ENCODE data around the gene HUNK.
"Not testable (repeated sequence)": the region's sequence is repeated elsewhere in the genome, so short reads cannot be mapped to it uniquely, and the experiment has no call there.

HUNK gene

GRCh38 chr21:31857631-31858030 lies 15.2 kb upstream of the HUNK start:
- H3K27me3 Mint-ChIP-seq, H3K4me1 Mint-ChIP-seq, H3K36me3 Mint-ChIP-seq, H3K27ac Mint-ChIP-seq, H3K4me3 Mint-ChIP-seq, H3K9me3 Mint-ChIP-seq: not testable (repeated sequence)

GRCh38 chr21:31860851-31861250 lies 12.0 kb upstream of the HUNK start:
- Mint-ChIP-seq H3K4me3 (no peak overlapping the region), H3K4me1 (no peaks in the 10 kb centered on the region), H3K27ac (no peak overlapping the region), H3K27me3 (no peaks in the 10 kb centered on the region), H3K9me3 (no peaks in the 10 kb centered on the region), H3K36me3 (no peaks in the 10 kb centered on the region)

- Mint-ChIP-seq H3K4me3 (no peak overlapping the region), H3K27ac (no peak overlapping the region), H3K9me3 (no peaks in the 10 kb centered on the region)
Measured at GRCh38 chr21:31862078-31862477, 10.7 kb upstream of the HUNK start.

GRCh38 chr21:31865429-31865970 lies 7.3 kb upstream of the HUNK start:
- Mint-ChIP-seq H3K36me3 (no peaks in the 10 kb centered on the region), H3K9me3 (no peaks in the 10 kb centered on the region), H3K4me1 (no peaks in the 10 kb centered on the region), H3K27ac (no peak overlapping the region), H3K4me3 (no peak overlapping the region), H3K27me3 (peaks cover 11% of the 10 kb centered on the region)

More at GRCh38 chr21:31862078-31862477, 10.7 kb upstream of the HUNK start:
- Mint-ChIP-seq H3K4me1 (no peaks in the 10 kb centered on the region), H3K36me3 (no peaks in the 10 kb centered on the region), H3K27me3 (no peaks in the 10 kb centered on the region)

GRCh38 chr21:31866077-31866511 lies 6.7 kb upstream of the HUNK start:
- no peak overlapping the region for H3K4me3 Mint-ChIP-seq
- peaks cover 13% of the 10 kb centered on the region for H3K27me3 Mint-ChIP-seq
- no peak overlapping the region for H3K27ac Mint-ChIP-seq
- H3K9me3 Mint-ChIP-seq, result no peaks in the 10 kb centered on the region
- H3K4me1 Mint-ChIP-seq, result no peaks in the 10 kb centered on the region
- no peaks in the 10 kb centered on the region for H3K36me3 Mint-ChIP-seq

GRCh38 chr21:31869750-31870149 lies 3.1 kb upstream of the HUNK start:
- H3K36me3 Mint-ChIP-seq, result no peaks in the 10 kb centered on the region
- peaks cover 7% of the 10 kb centered on the region for H3K4me1 Mint-ChIP-seq
- H3K9me3 Mint-ChIP-seq, result no peaks in the 10 kb centered on the region
- H3K4me3 Mint-ChIP-seq, result no peak overlapping the region
- no peak overlapping the region for H3K27ac Mint-ChIP-seq
- H3K27me3 Mint-ChIP-seq, result peaks cover 28% of the 10 kb centered on the region

- no peaks in the 10 kb centered on the region for H3K9me3 Mint-ChIP-seq
- no peaks in the 10 kb centered on the region for H3K36me3 Mint-ChIP-seq
- H3K4me3 Mint-ChIP-seq, result no peak overlapping the region
- no peak overlapping the region for H3K27ac Mint-ChIP-seq
- H3K27me3 Mint-ChIP-seq, result peaks cover 34% of the 10 kb centered on the region
- H3K4me1 Mint-ChIP-seq, result peaks cover 7% of the 10 kb centered on the region
Measured at GRCh38 chr21:31870472-31871193, 2.2 kb upstream of the HUNK start.

GRCh38 chr21:31871371-31871770 lies 1.4 kb upstream of the HUNK start:
- peak overlapping the region; percentile 82 for H3K4me3 Mint-ChIP-seq
- H3K9me3 Mint-ChIP-seq, H3K36me3 Mint-ChIP-seq, H3K4me1 Mint-ChIP-seq, H3K27ac Mint-ChIP-seq: not testable (repeated sequence)
- peaks cover 39% of the 10 kb centered on the region for H3K27me3 Mint-ChIP-seq

GRCh38 chr21:31872072-31872451 lies 758 bp upstream of the HUNK start:
- Mint-ChIP-seq H3K4me1 (peaks cover 7% of the 10 kb centered on the region), H3K9me3 (no peaks in the 10 kb centered on the region), H3K4me3 (peak overlapping the region; percentile 82), H3K27ac (no peak overlapping the region), H3K27me3 (peaks cover 39% of the 10 kb centered on the region), H3K36me3 (no peaks in the 10 kb centered on the region)

GRCh38 chr21:31873275-31873695 lies 465 bp downstream of the HUNK start:
- peaks cover 7% of the 10 kb centered on the region for H3K4me1 Mint-ChIP-seq
- H3K36me3 Mint-ChIP-seq, result no peaks in the 10 kb centered on the region
- no peaks in the 10 kb centered on the region for H3K9me3 Mint-ChIP-seq
- no peak overlapping the region for H3K4me3 Mint-ChIP-seq
- peaks cover 42% of the 10 kb centered on the region for H3K27me3 Mint-ChIP-seq
- no peak overlapping the region for H3K27ac Mint-ChIP-seq

GRCh38 chr21:31873696-31874599 lies 1.1 kb downstream of the HUNK start:
- Mint-ChIP-seq H3K9me3 (no peaks in the 10 kb centered on the region), H3K27me3 (peaks cover 39% of the 10 kb centered on the region), H3K4me3 (no peak overlapping the region), H3K4me1 (peaks cover 7% of the 10 kb centered on the region), H3K27ac (no peak overlapping the region), H3K36me3 (no peaks in the 10 kb centered on the region)

GRCh38 chr21:31874812-31875212 lies 2.0 kb downstream of the HUNK start:
- no peak overlapping the region for H3K27ac Mint-ChIP-seq
- no peaks in the 10 kb centered on the region for H3K9me3 Mint-ChIP-seq
- H3K27me3 Mint-ChIP-seq, result peaks cover 37% of the 10 kb centered on the region
- H3K36me3 Mint-ChIP-seq, result no peaks in the 10 kb centered on the region
- H3K4me1 Mint-ChIP-seq, result peaks cover 7% of the 10 kb centered on the region
- no peak overlapping the region for H3K4me3 Mint-ChIP-seq

- peaks cover 7% of the 10 kb centered on the region for H3K4me1 Mint-ChIP-seq
- H3K4me3 Mint-ChIP-seq, result no peak overlapping the region
- no peaks in the 10 kb centered on the region for H3K9me3 Mint-ChIP-seq
- no peak overlapping the region for H3K27ac Mint-ChIP-seq
- no peaks in the 10 kb centered on the region for H3K36me3 Mint-ChIP-seq
- H3K27me3 Mint-ChIP-seq, result peaks cover 34% of the 10 kb centered on the region
Measured at GRCh38 chr21:31875496-31876015, 2.7 kb downstream of the HUNK start.

- Mint-ChIP-seq H3K27me3 (peaks cover 22% of the 10 kb centered on the region), H3K36me3 (no peaks in the 10 kb centered on the region), H3K4me1 (peaks cover under 1% of the 10 kb centered on the region), H3K4me3 (no peak overlapping the region), H3K27ac (no peak overlapping the region), H3K9me3 (no peaks in the 10 kb centered on the region)
Measured at GRCh38 chr21:31877463-31877957, 4.7 kb downstream of the HUNK start.

GRCh38 chr21:31878831-31879230 lies 6.0 kb downstream of the HUNK start:
- Mint-ChIP-seq H3K9me3 (no peaks in the 10 kb centered on the region), H3K4me1 (no peaks in the 10 kb centered on the region), H3K27me3 (peaks cover 21% of the 10 kb centered on the region), H3K4me3 (no peak overlapping the region), H3K27ac (no peak overlapping the region), H3K36me3 (no peaks in the 10 kb centered on the region)

All from activated naive CD4-positive, alpha-beta T cell treated with anti-CD3 and anti-CD28 coated beads, Interleukin-2, amount 50 U/mL, for 24 hours (primary cell).